Activated CD4-positive, alpha-beta T cell treated with anti-CD3 and anti-CD28 coated beads for 24 hours (primary cell): ENCODE results near the gene SIGLEC15.
"Not testable (repeated sequence)": the region's sequence is repeated elsewhere in the genome, so short reads cannot be mapped to it uniquely, and the experiment has no call there.

Experiments
- DNase-seq, 2 donors: peaks; one replicate each; pipeline ENCODE4 v3.0.0-alpha.2; 2020; ENCODE audit warnings: low read depth in 2 of 2

SIGLEC15 gene, protein sequence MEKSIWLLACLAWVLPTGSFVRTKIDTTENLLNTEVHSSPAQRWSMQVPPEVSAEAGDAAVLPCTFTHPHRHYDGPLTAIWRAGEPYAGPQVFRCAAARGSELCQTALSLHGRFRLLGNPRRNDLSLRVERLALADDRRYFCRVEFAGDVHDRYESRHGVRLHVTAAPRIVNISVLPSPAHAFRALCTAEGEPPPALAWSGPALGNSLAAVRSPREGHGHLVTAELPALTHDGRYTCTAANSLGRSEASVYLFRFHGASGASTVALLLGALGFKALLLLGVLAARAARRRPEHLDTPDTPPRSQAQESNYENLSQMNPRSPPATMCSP

DNA sequence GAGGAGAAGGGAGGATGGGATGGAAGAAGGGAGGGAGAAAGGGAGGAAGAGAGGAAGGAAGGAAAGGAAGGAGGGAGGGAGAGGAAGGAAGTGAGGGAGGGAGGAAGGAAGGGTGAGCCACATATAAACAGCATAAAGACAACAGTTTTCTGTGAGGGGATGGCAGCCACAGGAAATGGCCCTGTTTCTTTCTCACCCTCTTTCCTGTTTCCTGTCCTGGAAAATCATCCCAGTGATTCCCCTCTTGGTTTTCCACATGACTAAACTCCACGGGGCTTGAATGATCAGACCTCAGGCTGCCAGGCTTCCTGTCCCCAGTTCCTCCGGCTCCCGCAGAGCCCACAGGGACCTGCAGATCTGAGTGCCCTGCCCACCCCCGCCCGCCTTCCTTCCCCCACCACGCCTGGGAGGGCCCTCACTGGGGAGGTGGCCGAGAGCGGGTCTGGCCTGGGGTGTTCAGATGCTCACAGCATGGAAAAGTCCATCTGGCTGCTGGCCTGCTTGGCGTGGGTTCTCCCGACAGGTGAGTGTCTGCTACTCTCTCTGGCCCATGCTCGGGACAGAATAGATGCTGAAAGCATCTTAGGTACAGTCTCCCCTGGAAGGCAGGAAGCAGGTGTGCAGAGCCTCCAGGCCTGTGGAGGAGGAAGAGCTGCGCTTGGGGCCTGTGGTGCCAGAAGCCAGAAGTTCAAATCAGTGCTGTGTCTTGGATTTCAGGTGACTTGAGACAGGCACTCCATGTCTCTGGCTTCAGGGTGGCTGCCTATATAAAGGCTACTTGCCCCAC, at the start of gene SIGLEC15:
TSS of gene SIGLEC15 (plus strand) at position 418 of the 787 bp plus-strand sequence. CDS start at position 472, 54 bp downstream.
- no peak for DNase-seq

DNA sequence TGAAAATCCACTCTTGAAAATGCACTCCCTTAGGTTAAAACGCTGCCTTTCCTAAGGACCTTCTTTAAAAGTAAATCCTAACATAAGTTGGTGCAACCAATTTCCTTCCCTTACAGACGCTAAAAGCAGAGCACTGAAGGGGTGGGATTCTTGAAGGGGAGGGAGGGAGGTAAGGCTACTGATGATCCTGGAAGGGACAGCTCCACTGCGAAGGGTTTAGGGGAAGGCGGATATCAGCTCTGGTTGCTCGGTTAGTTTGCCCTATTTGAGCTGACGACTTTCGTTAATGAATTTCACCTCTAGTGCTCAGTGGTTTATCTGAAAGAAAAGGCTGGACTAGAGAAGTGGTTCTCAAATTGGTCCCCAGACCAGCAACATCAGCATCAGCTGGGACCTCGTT, 49.7 kb upstream of the SIGLEC15 start:
- DNase-seq: no peak

DNA sequence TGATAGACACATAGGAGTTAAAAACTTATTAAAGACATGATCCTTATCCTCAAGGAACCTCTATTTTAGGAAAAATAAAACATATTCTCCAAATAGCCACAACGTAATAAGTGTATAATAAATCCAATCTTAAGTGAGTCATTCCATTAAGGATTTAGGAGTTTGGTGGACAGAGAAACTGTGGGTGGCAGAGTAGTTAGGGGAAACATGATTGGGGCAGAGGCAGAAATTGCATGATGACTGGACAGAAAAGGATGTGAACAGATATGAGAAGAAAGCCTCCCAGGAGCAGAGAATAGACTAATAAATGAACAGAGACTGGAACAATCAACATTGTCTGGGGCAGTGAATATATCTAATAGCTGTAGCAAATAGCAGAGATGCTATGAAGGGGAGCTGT, 48.1 kb upstream of the SIGLEC15 start:
- DNase-seq: no peak

DNA sequence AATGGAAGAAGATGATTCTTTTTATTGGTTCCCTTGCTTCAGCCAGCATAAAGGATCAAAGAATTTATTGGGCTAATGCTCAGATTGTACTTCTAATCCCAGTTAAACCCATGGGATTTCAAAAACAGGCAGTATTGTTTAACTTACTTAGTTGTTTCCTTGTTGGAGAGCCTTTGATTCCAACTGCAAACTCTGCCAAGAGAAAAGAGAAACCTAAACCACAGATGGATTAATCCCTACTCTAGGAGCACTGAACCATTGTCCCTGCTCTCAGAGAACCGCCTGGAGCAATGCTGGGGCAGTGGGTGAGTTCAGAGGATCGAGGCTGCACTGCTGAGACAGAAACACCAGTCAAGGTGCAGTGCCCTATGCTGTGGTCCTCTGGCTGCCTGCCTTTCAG, 44.9 kb upstream of the SIGLEC15 start:
- no peak for DNase-seq

DNA sequence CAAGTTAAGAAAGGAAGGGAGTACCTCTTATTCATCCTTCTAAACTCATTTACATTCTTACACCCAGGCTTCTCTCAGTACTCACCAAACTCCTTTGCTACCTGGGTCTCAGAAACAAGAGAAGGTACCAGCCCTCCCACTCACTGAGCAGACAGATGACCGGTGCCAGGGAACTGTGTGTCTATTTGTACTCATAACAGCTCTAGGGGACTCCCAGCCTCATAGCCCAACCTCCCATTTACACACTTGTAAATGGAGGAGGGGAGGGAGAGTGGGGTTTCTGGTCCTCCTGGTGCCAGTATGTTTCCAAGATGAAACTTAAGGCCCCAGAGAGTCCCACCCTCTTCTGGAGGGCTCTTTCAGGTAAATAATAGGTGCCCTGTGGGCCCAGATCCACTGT, 42.8 kb upstream of the SIGLEC15 start:
- no peak for DNase-seq

DNA sequence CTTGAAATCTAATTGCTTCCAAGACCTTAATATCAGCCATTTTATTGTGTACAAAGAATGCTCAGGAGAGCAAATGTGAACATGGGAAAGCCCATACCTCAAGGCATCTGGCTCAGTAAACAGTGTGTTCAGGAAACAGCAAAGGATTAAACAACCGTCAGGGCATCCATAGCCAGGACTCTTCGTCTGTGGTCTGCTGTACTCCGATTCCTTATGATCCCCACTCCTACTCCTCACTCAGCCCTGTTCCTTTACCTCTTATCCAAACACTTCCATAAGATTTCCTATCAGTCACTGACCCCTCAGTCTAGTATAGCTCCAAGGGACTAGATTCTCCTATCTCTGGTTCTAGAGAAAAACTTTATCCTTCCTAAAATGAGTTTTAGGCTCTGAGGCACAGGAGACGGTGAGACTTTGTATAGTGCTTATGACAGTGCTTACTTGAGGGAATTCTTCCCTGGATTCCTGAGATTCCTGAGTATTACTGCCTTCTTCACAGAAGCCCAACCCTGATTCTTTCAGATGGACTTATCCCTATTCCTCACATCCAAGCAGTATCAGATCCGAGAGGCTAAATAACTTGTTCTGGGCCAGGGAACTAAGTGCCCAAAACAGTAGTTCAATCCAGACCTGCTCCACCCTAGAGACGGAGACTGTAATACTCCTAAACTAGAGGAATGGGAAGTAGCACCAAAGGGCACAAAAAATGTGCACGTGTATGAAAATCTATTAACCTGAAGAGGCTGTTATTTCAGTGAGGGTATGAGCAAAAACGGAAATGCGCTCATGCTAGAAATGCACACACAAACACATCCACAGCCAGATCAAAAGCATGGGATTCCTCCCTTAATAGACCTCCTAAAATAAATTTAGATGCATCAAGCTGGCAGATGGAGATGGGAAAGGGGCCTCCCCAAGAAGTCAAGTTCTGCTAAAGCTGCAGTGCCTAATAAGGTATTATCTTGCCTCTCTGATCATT, 42.1 kb upstream of the SIGLEC15 start:
- DNase-seq: no peak

DNA sequence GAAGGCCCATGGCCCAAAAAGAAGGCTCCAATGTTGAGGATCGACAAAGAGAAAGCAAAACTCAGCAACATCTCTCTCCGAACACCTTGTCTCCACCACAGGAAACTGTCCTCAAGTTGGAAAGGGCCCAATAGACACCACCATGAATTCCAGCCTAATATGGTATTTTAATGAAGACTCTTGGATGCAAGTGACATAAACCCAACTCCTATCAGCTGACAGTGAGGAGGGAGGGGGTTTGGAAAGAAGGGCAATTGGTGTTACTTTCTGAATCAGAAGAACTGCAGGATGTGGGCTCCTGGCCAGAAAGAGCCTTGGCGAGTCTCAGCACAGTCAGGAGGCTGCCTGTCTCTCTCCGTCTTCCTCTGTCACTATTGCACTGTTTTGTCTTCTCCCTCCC, 40.3 kb upstream of the SIGLEC15 start:
- DNase-seq: no peak

DNA sequence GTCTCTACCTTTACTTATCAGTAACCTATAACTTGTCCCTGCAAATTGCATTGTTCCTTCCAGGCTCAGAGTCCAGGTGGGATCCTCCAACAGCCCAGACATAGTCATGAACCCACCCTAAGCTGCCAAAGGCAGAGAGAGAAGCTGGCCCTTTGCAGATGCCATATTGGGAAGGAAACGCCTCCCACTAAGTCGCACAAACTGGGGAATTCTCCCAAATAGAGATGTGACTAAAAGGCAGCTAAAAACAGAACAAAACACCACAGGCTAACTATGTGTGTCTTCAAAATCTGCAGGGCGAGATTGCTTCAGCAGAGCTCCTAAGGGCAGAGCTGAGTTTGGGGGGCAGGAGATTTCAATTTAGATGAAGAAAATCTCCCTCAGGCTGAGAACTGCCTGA, 38.5 kb upstream of the SIGLEC15 start:
- no peak for DNase-seq

DNA sequence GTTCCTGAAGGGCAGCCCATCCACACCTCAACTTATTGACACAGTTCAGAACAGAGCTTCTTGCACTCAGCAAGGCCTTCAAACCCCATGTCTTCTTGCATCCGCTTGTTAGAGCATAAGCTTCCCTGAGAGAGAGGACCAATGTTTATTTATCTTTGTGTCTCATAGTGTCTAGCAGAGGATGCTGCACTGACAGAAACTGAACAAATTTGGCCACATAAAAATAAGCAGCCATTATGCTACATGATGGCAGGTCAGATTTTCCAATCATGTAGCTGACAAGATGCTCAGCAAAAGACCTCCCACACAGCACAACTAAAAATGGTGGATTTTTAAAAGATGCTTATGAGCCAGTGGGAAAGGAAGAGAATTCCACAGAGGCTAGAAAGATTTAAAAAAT, 38.1 kb upstream of the SIGLEC15 start:
- no peak for DNase-seq

DNA sequence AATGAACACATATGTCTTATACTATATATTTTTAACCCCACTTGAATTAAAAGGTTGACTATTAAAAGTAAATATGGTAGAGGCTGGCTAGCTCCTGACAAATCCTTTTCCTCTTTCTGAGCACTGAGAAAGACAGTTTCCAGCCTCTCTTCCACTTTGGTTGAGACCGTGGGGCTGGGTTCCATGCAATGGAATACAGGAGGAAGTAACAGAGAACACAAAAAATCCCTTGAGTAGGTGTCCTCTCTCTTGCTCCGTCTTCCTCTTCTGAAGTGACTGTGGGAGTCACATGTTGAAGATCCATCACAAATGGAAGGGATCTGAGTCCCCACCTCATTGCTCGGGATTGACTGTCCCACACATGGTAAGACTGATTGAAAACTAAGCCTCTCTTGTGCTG, 36.6 kb upstream of the SIGLEC15 start:
- no peak for DNase-seq

DNA sequence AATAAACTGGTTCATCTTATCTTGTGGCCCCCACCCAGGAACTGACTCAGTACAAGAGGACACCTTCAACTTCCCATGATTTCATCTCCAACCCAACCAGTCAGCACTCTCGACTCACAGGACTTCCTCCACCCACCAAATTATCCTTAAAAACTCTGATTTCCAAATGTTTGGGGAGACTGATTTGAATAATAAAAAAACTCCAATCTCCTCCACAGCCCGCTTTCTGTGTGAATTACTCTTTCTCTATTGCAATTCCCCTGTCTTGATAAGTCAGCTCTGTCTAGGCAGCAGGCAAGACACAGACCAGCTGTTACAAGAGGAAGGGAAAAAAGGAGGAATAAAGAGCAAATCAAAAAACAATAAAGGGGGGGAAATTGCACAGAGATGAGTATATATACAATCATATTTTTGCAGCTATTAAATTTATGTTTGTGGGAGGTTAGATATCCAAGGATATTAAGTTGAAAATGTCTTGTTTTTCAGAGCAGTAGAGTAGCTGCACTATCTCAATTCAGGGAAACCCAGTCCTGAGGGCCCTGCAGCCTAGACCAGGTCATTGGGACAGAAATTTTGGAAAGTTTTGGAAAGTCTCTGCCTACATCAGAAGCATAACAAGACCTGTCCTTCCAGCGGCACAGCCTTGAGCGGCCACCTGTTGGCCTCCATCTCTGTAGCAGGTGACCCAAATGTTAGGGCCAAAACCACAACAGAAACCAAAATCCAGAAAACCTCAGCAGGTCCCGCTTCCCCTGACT, 32.8 kb upstream of the SIGLEC15 start:
- no peak for DNase-seq

DNA sequence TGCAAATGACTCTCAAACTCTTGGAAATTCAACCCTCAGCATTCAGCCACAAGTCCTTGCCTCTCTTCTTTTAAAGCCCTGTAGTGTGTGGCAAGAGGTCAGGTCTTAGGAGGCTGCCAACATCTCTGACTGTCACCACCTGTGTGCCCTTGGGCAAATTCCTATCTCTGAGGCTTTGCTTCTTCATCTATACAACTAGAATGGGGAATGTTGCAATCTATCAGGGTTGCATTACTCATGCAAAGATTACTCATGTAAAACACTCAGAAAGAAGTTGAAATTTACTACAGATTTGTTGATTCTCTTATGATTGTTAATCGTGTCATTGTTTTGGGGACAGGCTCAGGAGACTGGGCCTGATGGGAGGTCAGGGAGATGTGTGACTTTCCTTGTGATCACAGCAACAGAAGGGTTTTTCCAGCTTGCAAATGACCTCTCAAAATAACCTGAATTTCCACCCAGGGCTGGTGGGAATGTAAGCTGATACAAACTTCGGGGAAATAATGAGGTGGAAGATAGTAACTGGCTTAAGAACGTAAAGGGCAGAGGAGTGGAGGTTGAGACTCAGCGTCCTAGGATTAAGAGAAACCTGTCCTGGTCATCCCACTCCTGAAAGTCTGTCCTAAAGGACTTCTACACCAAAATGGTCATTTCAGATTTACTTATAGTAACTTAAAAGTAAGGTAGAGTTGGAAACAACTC, 32.1 kb upstream of the SIGLEC15 start:
- DNase-seq: no peak

DNA sequence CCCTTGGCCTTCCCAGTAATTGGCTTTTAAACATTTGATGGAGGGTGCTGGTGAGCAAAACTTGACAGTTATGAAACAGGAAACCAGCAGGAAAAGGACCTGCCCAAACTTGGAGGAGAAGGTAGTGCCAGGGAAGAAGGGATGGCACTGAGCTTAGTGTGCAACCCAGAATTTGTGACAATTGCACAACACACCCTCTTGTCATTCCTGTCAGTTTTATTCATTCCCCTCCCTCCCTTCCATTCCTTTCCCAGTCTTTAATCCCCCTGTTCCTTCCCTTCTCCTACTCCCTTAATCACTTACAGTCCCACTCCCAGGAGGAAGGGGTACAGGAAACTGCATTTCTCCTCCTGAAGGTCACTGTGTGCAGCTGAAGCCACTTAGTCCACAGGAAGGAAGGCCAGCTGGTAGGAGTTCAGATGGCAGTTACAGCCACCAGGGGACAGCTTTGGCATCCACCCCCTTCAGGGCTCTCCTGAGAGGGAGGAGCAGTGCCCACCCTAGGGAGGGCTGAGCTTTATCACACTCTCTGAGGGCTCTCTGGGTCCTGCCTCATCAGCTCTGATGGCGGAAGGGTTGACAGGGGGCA, 24.0 kb upstream of the SIGLEC15 start:
- no peak for DNase-seq

DNA sequence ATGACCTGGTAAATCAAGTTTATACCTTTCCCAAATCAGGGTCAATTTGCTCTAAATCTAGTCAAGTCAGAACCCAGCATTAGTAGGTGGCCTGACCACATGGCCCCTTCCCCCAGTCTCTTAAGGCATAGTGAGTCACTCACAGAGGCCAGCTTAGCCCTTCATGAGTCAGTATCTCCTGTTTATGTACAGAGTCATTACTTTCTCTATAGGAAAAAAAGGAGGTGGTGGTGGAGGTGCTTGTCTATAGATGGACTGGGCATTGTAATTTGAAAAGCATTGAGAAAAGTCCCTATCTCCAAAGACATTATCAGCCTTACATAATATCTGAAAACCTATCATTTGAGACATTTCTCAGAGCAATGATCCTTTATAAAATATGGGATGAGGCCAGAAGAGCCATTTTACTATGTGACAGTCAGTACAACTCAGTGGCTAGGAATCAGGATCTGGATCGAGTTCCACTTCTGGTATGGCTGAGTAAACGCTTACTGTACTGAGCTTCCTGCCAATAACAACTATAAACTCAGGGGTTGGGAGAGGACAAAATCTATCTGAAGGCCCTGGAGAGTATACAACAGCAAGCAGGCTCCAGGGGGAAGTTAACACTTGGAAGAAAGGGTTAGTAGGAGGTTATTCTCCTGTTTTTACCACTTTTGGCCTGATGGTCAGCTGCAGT, 22.5 kb upstream of the SIGLEC15 start:
- no peak for DNase-seq

DNA sequence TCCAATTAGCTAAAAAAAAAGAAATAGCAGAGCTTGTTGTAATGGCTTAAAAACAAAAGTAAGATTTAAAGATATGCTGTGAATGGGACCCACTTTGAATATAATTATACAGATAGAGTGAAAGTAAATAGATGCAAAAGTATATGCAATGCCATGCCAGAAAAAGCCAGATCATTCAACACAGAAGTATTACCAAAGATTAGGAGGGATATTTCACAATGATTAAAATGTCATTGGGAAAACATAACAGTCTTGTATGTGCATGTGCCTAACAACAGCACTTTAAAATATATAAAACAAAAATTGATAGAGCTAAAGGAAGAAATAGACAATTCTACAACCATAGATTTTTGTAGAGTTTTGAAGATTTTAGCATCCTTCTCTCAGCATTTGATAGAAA, 19.9 kb upstream of the SIGLEC15 start:
- DNase-seq: no peak

DNA sequence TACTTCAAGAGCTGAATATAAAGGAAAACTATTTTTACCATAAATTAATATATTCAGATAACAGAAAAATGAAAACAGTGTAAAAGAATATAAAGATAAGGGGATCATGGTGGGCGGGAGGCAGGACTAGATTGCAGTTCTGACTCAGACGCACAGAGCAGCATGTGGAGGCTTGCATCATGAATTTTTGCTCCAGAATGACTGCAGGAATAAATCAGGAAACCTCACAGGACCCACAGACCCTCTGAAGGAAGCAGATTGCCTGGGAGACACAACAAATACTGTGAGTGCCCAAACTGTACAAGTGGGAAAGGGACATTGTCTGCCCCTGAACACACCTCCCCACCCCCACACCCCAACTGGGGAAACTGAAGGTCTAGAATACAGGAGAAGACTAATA, 19.2 kb upstream of the SIGLEC15 start:
- DNase-seq: no peak

DNA sequence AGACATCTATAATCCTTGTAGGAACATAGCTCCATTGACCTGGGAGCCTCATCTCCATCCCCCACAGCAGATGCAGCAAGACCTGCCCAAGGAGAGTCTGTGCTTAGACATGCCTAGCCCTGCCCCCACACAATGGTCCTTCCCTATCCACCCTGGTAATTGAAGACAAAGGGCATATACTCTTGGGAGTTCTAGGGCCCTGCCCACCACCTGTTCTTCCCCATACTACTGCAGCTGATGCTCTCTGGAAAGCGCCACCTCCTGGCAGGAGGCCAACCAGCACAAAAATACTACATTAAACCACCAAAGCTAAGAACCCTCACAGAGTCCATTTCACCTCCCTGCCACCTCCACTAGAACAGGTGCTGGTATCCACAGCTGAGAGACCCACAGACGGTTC, 18.3 kb upstream of the SIGLEC15 start:
- peak in 1 of 2 donors; percentile 14 for DNase-seq

DNA sequence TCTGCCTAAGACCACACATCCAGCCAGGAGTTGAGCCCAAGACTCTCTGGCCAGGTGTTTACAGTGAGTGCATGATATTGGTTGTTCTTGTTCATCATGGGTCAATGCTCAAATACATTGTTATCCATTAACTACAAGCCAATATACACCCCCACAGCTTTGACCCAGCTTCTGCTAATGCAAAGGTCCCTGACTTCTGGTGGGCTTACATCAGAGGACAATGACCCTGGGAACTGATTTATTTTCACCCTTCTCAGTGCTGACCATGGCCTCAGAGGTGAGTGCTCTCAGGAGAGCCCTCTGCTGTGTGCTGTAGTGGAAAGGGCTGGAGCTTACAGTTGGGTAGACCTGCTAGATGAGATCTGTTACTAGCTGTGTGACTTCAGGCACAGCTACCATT, 10.7 kb upstream of the SIGLEC15 start:
- not testable (repeated sequence) for DNase-seq

DNA sequence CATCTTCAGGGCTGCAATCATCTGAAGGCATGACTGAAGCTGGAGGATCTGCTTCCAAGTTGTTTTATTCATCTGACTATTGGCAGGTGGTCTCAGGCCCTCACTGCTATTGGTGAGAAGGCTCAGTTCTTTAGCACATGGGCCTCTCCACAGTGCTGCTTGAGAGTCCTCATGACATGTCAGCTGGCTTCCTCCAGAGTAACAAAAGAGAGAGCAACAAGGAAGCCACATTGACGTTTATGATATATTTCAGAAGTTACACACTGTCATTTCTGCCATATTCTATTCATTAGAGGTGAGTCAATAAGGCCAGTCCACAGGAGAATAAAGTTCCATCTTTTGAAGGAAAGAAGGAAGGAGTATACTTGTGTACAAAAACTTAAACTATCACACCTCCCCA, 7.9 kb upstream of the SIGLEC15 start:
- no peak for DNase-seq

DNA sequence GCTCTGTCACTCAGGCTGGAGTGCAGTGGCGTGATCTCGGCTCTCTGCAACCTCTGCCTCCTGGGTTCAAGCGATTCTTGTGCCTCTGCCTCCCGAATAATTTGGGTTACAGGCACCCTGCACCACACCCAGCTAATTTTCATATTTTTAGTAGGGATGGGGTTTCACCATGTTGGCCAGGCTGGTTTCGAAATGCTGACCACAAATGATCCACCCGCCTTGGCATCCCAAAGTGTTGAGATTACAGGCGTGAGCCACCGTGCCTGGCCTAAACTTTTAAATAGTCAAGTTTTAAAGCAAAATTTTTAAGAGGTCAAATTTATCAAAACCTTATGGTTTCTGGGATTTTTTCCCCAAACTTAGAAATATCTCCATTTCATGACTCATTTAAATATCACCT, 6.7 kb upstream of the SIGLEC15 start:
- not testable (repeated sequence) for DNase-seq
